NCI-H128 (cell line): Measurements from ENCODE around the gene HDGFL3.
"Not testable (repeated sequence)": the region's sequence is repeated elsewhere in the genome, so short reads cannot be mapped to it uniquely, and the experiment has no call there.

Source experiments
- DNase-seq: peaks from one replicate; lab custom pipeline; 2025; ENCODE audit not compliant: unreplicated experiment; lab: John Stamatoyannopoulos, UW

Gene HDGFL3

DNA sequence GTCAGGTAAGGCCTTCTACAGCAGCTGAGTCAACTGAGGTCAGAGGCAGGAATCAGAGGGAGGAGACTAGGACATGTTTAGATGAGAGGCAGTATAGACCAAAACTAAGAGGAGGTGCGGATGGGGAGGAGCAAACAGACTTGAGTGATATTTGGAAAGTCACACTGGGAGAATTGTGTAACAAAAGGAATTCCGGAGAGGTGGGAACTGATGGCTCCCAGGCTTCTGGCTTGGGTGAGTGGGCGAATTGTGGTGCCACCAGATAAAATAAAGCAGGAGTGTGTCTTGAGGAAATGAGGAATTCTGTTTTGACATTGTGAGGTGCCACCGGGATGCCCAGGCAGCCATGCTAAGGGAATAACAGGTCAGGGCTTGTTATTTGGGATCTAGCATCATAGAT lies 103.5 kb downstream of the HDGFL3 start:
- DNase-seq: no peak

DNA sequence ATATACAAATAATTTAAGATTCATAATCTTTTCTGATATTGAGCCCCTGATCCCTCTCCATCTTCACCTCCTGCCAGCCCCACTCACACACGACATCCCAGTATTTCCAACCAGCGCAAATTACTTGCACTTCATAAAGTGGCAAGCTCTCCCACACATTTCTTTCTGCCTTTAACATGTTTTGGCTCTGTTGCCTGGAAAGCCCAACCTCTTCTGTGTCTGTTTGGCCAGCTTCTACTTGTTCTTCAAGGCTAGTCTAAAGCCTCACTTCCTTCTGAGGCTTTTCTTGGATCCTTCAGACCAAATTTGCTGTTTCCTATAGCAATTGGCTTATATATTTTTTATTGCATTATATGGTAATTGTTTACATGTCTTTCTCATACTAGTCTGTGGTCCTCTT lies 105.3 kb downstream of the HDGFL3 start:
- no peak for DNase-seq

DNA sequence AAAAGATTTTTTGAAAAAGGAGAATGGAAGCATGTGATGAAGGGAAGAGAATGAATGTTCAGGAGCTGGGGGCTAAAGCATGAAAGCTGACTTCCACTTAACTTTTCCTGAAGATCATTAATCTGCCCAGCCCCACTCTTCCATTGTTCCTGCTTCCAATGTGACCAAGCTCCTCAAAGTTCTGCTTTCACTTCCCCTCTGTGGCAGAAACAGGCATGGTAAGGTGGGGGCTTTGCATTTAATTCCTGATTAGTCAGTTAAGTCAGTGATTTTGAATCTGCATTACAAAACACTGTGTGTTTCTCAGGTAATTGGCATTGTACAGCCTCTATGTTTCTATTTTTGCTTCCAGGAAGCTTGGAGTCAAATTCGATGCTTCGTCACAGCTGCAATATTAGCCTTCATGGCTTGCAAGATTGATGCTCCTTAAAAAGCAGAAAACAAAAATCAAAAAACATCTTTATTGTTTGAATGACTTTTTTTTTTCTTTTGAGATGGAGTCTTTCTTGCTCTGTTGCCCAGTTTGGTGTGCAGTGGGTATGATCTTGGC lies 107.5 kb downstream of the HDGFL3 start:
- no peak for DNase-seq

DNA sequence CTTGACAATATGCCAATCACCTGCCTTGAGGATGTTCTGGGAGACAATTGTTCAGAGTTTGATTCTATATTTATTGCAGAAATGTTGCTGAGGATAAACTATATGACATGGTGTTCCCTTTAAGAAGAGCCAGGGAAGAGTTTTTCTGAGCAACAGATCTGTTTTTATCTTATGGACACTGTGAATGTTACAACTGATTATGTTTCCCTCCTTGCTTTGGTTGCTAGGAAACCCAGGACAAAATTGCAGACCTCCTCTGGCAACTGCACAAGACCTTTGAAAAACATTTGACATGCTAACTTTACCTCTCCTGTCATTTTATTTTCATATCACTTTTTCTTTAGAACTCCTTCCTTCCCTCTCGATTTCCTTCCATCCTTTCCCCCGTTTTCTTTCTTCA lies 108.3 kb downstream of the HDGFL3 start:
- DNase-seq: no peak

DNA sequence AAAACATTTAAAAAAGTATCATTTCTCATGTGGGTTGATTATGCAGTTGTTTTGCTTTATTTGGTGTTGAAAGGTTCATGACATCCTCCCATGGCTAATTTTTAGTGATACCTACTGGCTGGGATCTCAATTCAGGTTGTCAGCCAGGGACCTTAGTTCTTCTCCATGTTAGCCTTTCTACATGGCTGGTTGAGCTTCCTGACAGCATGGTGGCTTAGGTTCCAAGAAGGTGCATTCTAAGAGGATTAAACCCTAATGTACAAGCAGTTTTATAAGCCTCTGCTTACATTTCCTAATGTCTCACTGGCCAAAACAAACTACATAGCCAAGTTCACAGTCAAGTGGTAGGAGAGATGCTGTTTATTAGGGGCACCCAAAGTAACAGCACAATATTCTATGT lies 109.5 kb downstream of the HDGFL3 start:
- no peak for DNase-seq

DNA sequence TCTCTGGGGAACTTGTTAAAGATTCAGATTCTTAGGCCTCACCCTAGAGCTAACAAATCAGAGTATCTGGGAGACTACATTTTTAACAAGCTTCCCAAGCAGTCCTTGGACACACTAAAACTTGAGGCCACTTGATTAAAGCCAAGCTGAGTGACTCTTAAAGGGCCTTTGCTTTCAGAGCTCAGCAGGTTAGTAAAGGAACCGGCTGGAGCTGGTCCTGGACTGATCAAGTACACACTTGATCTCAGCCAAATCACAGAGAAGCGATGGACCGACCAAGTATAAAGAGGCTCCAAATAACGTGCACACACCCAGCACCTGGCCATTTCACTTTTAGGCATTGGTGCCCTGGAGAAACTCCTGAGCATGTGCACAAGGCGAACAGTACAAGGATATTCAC lies 113.0 kb downstream of the HDGFL3 start:
- no peak for DNase-seq

DNA sequence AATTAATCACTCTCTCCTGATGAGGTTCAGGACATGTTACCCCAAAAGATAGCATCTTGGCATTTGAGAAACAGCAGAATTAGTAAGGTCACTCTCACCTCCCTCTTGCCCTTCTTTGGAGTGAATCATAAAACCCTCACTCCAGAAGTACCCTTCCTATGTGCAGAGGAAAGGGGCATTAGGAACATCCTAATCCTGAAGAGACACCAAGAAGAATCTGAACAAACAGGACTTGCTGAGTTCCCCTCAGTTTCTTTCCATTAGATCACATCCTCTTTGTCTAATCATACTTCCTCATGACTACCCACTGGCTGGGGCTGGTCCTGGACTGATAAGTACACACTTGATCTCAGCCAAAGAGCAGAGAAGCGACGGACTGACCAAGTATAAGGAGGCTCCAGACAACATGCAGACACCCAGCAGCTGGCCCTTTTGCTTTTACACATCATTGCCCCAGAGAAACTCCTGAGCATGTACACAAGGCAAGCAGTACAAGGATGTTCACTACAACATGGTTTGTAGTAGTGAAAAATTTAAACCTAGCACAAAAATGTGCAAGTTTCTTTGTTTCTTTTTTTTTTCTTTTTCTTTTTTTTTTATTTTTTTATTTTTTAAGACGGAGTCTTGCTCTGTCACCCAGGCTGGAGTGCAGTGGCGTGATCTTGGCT lies 115.2 kb downstream of the HDGFL3 start:
- no peak for DNase-seq

DNA sequence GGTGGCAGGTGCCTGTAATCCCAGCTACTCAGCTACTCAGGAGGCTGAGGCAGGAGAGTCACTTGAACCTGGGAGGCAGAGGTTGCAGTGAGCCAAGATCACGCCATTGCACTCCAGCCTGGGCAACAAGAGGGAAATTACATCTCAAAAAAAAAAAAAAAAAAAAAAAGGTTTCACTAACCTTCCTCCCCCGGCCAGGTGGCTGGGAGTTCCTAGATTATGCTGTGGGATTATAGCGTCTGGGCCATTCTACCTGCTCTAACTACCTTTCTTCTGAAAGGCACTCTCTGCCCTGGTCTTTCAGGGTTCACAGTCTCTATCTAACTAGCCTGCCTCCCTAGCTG lies 115.7 kb downstream of the HDGFL3 start:
- DNase-seq: not testable (repeated sequence)

DNA sequence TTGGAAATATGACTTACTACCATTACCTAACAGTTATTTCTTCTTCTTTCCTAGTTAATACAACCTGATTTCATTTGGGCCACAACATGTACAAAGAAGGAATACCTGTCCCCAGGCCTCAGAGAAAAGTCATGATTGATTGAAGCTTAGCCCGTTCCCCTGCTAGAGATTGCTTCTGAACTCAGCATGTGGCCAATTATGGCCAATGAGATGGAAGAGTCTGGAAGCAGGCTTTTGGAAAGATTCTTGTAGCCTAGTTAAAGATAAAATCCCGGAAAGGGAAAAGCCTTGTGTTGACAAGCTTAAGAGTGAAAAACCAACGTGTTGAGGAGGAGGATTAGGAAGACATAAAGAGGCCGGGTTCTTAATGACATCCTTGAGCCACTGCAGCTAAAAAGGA lies 117.2 kb downstream of the HDGFL3 start:
- DNase-seq: no peak

DNA sequence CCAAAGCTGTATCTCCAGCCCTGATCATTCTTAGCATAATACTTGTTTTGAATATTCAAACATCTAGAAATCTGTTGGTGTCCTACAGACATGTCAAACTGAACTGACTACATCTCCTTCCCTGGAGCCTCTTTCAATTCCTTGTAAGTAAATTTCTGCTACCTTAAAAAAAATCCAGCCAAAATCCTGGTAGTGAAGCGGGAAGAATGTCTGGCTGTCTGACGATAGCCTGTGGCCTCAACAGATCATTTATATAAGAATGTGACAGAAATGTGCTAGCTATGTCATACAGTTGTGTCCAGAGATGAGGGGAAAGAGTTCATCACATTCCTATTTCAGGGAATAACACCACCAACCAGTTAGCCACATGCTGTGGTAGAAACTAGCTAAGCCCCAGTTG lies 118.7 kb downstream of the HDGFL3 start:
- no peak for DNase-seq

DNA sequence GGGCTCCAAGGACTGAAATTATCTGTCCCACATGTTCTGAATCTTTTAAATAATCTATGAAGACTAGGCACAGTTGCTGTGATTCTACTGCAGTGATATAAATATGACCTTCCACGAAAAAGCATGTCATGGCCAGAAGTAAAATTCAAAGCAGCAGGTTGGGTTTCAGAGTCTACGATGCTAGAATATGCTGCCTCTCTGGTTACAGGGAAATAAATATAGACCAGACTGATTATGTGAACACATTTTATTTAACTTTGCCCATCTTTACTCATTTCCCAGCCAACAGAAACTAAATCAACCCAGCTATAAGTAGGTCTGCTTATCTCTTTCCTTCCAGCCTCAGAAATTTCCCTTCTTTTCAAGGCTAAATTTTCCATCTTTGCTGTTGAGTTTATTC lies 120.0 kb downstream of the HDGFL3 start:
- no peak for DNase-seq

DNA sequence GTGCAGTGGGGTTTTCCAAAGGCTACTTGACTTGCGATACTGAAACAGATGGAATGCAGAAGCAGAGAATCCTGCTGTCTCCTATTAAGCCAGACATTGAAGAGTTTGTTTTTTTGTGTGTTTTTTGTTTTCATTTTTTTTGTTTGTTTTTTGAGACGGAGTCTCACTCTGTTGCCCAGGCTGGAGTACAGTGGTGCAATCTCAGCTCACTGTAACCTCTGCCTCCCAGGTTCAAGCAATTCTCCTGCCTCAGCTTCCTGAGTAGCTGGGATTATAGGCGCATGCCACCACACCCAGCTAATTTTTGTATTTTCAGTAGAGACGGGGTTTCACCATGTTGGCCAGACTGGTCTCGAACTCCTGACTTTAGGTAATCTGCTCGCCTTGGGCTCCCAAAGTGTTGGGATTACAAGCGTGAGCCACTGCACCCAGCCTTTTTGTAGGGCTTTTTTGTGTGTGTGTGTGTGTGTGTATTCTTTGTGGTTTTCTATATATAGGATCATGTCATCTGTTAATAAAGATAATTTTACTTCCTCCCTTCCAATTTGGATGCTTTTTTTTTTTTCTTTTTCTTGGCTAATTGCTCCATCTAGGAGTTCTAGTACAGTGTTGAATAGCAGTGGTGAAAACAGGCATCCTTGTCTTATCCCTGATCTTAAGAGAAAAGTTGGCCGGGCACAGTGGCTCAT lies 121.6 kb downstream of the HDGFL3 start:
- not testable (repeated sequence) for DNase-seq

DNA sequence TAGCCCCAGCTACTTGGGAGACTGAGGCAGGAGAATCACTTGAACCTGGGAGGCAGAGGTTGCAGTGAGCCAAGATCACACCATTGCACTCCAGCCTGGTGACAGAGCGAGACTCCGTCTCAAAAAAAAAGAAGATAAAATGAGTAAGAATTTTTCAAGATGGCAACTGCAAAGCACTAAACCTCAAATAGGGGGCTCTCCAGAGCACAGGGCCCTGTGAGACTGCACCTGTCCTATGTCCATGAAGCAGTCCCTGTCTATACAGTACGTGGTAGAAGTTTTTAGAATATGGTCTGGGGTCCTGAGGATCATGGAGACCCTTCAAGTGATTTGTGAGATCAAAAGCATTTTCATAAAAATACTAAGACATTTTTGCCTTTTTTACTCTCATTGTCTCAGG lies 122.2 kb downstream of the HDGFL3 start:
- not testable (repeated sequence) for DNase-seq

DNA sequence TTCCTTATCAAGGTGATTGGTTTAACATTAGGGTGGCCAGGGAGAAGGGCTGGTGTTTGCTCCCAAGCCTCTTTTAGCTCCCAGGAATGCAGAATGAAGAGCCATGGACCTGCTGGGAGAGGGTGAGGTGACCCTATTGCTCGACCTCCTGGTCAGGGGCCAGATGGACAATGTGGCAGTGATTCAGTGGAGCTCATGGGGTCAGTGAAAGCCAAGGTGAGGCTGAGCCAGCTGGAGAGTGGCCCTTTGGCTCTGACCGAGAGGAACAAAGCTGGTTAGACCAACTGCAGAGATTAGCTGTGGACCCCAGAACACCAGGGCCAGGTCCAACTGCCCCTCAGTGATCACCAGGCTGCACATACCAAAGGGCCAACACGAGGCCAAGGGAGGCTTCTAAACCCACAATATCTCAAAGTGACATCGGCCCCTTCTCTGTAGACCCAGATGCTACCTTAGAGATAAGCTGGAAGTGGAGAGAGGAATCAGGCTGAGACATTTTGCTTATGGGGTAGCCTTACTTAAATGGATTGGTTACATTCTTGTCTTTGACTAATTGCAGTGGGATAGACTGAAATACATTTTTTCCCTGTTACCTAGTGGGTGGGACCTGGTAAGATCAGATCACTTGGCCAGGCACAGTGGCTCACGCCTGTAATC lies 124.8 kb downstream of the HDGFL3 start:
- no peak for DNase-seq

DNA sequence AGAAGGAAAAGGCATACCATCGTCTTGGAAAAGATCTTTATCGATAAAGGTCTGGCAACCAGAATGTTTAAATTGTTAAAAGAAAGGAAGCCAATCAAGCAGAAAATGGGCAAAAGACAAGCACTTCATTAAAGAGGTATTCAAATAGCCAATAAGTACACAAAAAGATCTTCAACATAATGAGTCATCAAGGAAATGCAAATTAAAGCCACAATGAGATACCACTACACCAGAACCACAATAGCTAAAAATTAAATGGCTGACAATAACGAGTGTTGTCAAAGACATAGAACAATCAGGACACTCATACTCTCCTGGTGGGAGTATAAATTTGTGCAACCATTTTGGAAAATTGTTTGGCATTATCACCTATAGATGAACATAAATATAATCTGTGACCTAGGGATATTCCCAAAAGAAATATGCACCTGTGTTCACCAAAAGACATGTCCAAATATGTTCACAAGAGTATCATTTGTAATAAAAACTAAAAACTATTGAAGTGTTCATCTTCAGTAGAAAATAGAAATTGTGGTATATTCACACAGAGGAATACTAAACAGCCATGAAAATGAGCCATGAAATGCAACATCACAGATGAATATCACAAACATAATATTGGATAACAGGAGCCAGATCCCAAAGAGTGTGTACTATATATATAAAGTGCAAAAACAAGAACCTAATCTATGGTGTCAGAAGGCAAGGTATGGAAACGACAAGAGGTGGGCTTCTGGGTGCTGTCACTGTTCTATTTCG lies 126.2 kb downstream of the HDGFL3 start:
- DNase-seq: no peak

DNA sequence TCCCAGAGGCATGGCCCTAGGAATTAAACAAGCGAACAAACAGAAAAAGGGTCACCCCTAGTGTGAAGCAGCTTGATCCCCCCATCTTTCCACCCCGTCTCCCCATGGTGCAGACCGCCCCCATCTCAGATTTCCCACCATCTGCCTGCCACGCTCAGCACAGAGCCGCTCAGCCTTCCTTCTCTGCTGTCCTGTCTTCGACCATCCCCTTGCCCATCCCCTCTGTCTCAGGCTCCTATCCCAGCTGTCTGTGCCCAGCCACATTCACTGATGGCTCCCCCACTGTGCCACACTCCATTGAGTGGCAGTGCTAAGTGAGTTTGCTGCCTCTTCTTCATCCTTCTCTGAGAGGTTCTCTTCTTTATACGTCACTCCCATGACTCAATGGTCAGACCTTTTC lies 128.9 kb downstream of the HDGFL3 start:
- DNase-seq: no peak
